SJSA1 (cell line): ENCODE measurements around the gene CNTNAP2. TPM values are rescaled to one million over a fixed set of nuclear protein-coding genes. Genes with fewer than 3 reads are reported as not detected.

Experiments used
- DNase-seq, 2 experiments: peaks; one replicate each; pipeline ENCODE4 v3.0.0-alpha.2; 2015 to 2020; ENCODE audit warnings: low spot score in 2 of 2, low read depth in 1 of 2
- H3K27ac ChIP-seq: fragments of 250-450 bp; sonication (Bioruptor Pico); 2 replicates; pipeline ENCODE4 v1.5.1; 2020; ENCODE audit warnings: mild to moderate bottlenecking, moderate library complexity
- H3K27me3 ChIP-seq: fragments of 250-450 bp; sonication (Bioruptor Pico); replicated peaks from 2 replicates; pipeline ENCODE4 v1.5.1; 2020; ENCODE audit warnings: mild to moderate bottlenecking, moderate library complexity
- H3K36me3 ChIP-seq: fragments of 250-450 bp; sonication (Bioruptor Pico); 2 replicates; pipeline ENCODE4 v1.5.1; 2020; ENCODE audit warnings: mild to moderate bottlenecking
- H3K4me1 ChIP-seq: fragments of 250-450 bp; sonication (Bioruptor Pico); replicated peaks from 2 replicates; pipeline ENCODE4 v1.6.1; 2021; ENCODE audit warnings: mild to moderate bottlenecking
- H3K4me3 ChIP-seq: fragments of 250-450 bp; sonication (Bioruptor Pico); 2 replicates; pipeline ENCODE4 v1.5.1; 2020; ENCODE audit warnings: mild to moderate bottlenecking
- H3K9me3 ChIP-seq: fragments of 250-450 bp; sonication (Bioruptor Pico); replicated peaks from 2 replicates; pipeline ENCODE4 v1.5.1; 2020; ENCODE audit warnings: mild to moderate bottlenecking
- total RNA-seq: library from RNA; depleted of rRNA; stranded (reverse); fragments of >200 nt; shearing (Covaris generic); gene quantifications from 2 replicates; pipeline ENCODE4 v1.2.3, GENCODE V29; 2014

The CNTNAP2 gene
- total RNA-seq, 1 experiment from 2014 or later: 0.29 TPM

GRCh38 chr7:146926841-146927240 lies 810.2 kb downstream of the CNTNAP2 start:
- H3K9me3 ChIP-seq: 0 out of 2 replicates have a peak, but pooled peaks cover 3% of the 10 kb centered on the region
- no peak overlapping the region for H3K4me3 ChIP-seq
- no peaks in the 10 kb centered on the region for H3K36me3 ChIP-seq
- no peak overlapping the region for H3K27ac ChIP-seq
- DNase-seq: no peak
- no peaks in the 10 kb centered on the region for H3K27me3 ChIP-seq
- H3K4me1 ChIP-seq: no peaks in the 10 kb centered on the region

- no peak overlapping the region for H3K27ac ChIP-seq
- DNase-seq: no peak
- H3K9me3 ChIP-seq: peaks cover 5% of the 10 kb centered on the region; the same call in 1 of the 2 replicates
- no peak overlapping the region for H3K4me3 ChIP-seq
- H3K27me3 ChIP-seq: no peaks in the 10 kb centered on the region
- no peaks in the 10 kb centered on the region for H3K36me3 ChIP-seq
- H3K4me1 ChIP-seq: no peaks in the 10 kb centered on the region
Observed at GRCh38 chr7:146937836-146938235, 821.2 kb downstream of the CNTNAP2 start.

GRCh38 chr7:146943483-146943882 lies 826.9 kb downstream of the CNTNAP2 start:
- H3K9me3 ChIP-seq: peaks cover 3% of the 10 kb centered on the region; the same call in 1 of the 2 replicates
- H3K27ac ChIP-seq: no peak overlapping the region
- no peaks in the 10 kb centered on the region for H3K27me3 ChIP-seq
- no peak overlapping the region for H3K4me3 ChIP-seq
- no peaks in the 10 kb centered on the region for H3K36me3 ChIP-seq
- no peak for DNase-seq
- H3K4me1 ChIP-seq: no peaks in the 10 kb centered on the region

GRCh38 chr7:146948703-146949102 lies 832.1 kb downstream of the CNTNAP2 start:
- Histone ChIP-seq H3K4me1 (no peaks in the 10 kb centered on the region), H3K27me3 (no peaks in the 10 kb centered on the region), H3K4me3 (no peak overlapping the region), H3K36me3 (no peaks in the 10 kb centered on the region), H3K27ac (no peak overlapping the region), H3K9me3 (no peaks in the 10 kb centered on the region; the same call in 1 of the 2 replicates)
- no peak for DNase-seq

DNA sequence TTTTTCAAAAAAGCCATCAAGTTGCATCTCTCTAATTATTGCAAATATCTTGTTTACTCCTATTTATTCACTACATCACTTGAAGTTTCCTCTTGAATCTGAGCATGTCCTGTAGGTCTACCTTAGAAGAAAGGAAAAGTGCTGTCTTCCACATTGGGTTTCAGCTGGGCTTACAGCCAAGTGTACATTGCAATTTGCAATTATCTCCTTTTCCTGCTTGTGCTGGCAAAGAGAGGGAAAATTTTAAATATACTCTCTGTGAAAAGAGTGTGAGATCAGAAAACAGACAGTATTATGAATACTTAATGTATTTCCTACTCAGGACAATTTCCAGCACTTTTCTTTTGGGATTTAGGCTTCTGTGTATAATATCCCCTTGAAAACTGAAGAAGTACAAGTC lies 839.7 kb downstream of the CNTNAP2 start:
- H3K27me3 ChIP-seq: no peaks in the 10 kb centered on the region
- no peak overlapping the region for H3K4me3 ChIP-seq
- no peak for DNase-seq
- no peaks in the 10 kb centered on the region; the same call in none of the 2 replicates for H3K9me3 ChIP-seq
- no peaks in the 10 kb centered on the region for H3K4me1 ChIP-seq
- no peak overlapping the region for H3K27ac ChIP-seq
- H3K36me3 ChIP-seq: no peaks in the 10 kb centered on the region

- Histone ChIP-seq H3K4me3 (no peak overlapping the region), H3K36me3 (no peaks in the 10 kb centered on the region), H3K27ac (no peak overlapping the region), H3K9me3 (no peaks in the 10 kb centered on the region; the same call in none of the 2 replicates), H3K27me3 (no peaks in the 10 kb centered on the region), H3K4me1 (no peaks in the 10 kb centered on the region)
- DNase-seq: no peak
Observed at GRCh38 chr7:146956853-146957252, 840.3 kb downstream of the CNTNAP2 start.

DNA sequence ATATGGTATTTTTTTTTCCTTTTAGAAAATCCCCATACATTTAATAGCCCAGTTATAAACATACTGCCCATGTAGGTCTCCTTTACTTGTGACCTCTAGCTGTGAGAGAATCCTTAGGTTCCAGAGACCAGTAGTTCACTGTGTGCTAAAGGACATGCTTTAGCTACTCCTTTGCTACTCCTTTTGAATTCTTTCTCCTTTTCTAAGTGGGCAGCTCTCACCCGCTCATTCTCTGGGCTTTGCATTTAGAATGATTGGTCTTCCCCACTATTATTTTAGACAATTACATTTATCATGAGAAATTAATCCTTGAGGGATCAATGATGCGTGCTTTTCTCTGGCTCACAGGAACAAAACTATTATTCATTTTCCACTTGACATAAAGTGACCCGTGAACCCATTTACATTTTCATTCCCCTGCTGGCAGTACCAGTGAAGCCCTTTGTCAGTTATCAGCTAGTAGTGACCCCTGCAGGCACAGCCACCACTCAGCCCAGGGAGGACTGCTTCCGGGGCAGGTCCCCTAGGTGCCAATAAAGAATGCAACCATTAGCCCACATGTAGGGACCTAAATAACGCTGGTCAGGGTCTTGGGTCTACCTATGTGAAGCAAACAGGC lies 844.3 kb downstream of the CNTNAP2 start:
- no peak for DNase-seq
- Histone ChIP-seq H3K27me3 (no peaks in the 10 kb centered on the region), H3K4me1 (no peaks in the 10 kb centered on the region), H3K4me3 (no peak overlapping the region), H3K27ac (no peak overlapping the region), H3K36me3 (no peaks in the 10 kb centered on the region), H3K9me3 (no peaks in the 10 kb centered on the region; the same call in none of the 2 replicates)

DNA sequence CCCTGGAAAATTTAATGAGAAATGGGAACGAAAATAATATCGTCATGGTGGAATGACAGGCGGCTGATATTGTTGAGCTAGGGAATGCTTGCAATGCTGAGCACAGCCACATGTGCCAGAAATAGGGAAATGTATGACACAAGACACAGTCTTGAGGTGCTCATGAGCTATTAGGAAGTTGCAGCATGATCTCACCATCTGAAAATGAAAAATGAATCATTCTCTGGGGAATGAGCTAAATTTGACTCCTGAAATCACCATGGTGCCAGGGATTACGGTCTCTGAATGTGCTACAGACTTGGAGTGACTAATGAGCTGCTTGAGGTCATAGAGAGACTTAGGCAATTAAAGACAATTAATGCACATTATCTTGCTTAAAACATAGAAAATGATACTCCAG lies 845.0 kb downstream of the CNTNAP2 start:
- no peak for DNase-seq
- Histone ChIP-seq H3K27ac (no peak overlapping the region), H3K4me3 (no peak overlapping the region), H3K4me1 (no peaks in the 10 kb centered on the region), H3K36me3 (no peaks in the 10 kb centered on the region), H3K9me3 (no peaks in the 10 kb centered on the region; the same call in none of the 2 replicates), H3K27me3 (no peaks in the 10 kb centered on the region)

DNA sequence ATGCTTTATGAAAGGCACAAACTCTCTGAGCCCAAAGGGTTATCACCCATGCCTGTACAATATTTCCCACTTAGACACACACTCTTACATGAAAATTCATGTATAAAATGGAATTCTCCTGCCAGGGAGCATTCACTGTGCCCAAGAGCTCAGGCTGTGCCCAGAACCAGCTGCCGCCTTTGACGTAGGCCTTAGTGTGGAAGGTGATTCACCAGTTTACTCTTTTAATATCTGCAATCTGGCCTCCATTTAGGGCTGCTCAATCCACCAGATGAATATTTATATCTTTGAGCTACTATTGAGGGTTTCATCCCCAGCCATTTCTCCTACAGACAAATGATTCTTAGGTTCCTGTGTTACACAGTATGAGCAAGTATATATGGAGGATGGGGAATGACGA lies 849.7 kb downstream of the CNTNAP2 start:
- DNase-seq: no peak
- Histone ChIP-seq H3K9me3 (no peaks in the 10 kb centered on the region), H3K27ac (no peak overlapping the region), H3K4me1 (no peaks in the 10 kb centered on the region), H3K4me3 (no peak overlapping the region), H3K36me3 (no peaks in the 10 kb centered on the region), H3K27me3 (no peaks in the 10 kb centered on the region)

DNA sequence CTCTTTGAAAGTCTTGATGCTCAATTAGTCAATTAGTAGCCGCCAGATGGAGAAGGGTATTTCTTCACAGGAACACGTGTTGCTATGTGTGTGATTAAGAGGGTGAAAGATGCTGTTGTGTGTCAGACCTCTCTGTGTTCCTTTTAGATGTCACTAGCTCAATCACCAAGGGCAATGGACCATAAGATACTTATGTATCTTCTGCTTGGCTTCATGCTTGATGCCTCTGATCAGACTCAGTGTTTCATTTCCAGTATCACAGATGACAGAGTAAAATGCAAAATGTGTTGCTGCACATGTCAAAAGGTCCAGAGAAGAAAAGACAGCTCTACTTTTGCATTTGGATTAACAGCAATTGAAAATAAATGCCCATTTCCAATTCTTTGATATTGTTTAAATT lies 865.9 kb downstream of the CNTNAP2 start:
- Histone ChIP-seq H3K4me3 (no peak overlapping the region), H3K27me3 (no peaks in the 10 kb centered on the region), H3K9me3 (peaks cover 2% of the 10 kb centered on the region; the same call in 1 of the 2 replicates), H3K27ac (no peak overlapping the region), H3K4me1 (no peaks in the 10 kb centered on the region), H3K36me3 (no peaks in the 10 kb centered on the region)
- no peak for DNase-seq

- H3K36me3 ChIP-seq: no peaks in the 10 kb centered on the region
- no peak overlapping the region for H3K27ac ChIP-seq
- H3K4me1 ChIP-seq: no peaks in the 10 kb centered on the region
- H3K9me3 ChIP-seq: peaks cover 4% of the 10 kb centered on the region; the same call in 1 of the 2 replicates
- no peak for DNase-seq
- no peaks in the 10 kb centered on the region for H3K27me3 ChIP-seq
- H3K4me3 ChIP-seq: no peak overlapping the region
Observed at GRCh38 chr7:146991596-146991995, 875.0 kb downstream of the CNTNAP2 start.

DNA sequence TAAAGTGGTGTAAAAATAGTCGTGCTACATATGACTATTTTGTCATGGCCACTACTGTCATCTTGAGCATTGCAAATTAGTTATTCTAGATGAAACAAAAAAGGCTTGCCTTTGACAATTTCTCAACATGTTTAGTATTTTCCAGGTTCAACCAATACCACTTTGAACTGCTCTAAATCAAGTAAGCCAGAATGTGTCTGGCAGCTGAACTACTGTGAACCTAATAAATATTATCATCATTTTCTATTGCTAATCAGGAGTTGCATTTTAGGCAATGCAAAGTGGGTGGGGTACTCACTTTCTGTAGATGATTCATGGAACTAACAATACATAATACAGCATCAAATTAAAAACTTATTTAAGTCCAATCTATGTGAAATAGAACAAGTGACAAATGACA lies 877.2 kb downstream of the CNTNAP2 start:
- DNase-seq: no peak
- H3K4me3 ChIP-seq: no peak overlapping the region
- no peaks in the 10 kb centered on the region for H3K4me1 ChIP-seq
- no peaks in the 10 kb centered on the region for H3K36me3 ChIP-seq
- H3K9me3 ChIP-seq: 0 out of 2 replicates have a peak, but pooled peaks cover 4% of the 10 kb centered on the region
- no peaks in the 10 kb centered on the region for H3K27me3 ChIP-seq
- no peak overlapping the region for H3K27ac ChIP-seq

DNA sequence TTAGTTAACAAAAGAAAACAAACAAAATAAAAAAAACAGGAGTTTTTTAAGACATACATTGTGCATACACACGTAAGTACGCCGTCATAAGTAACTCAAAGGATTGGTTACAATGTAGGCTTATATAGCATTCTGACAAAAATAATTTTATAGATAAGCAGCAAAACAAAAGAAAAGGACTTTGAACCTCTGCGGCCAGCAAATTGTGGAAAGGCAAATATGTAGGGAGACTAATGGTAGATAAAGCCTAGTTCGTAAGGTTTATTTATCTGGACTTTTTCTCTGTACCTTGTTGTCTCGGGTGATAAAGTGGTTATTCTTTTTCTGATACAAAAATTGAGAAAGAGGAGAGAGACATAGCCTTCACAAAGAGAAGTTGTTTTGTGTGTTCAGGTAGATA lies 891.9 kb downstream of the CNTNAP2 start:
- no peak overlapping the region for H3K27ac ChIP-seq
- H3K4me3 ChIP-seq: no peak overlapping the region
- no peaks in the 10 kb centered on the region for H3K4me1 ChIP-seq
- DNase-seq: no peak
- no peaks in the 10 kb centered on the region for H3K36me3 ChIP-seq
- H3K27me3 ChIP-seq: no peaks in the 10 kb centered on the region
- no peaks in the 10 kb centered on the region for H3K9me3 ChIP-seq

DNA sequence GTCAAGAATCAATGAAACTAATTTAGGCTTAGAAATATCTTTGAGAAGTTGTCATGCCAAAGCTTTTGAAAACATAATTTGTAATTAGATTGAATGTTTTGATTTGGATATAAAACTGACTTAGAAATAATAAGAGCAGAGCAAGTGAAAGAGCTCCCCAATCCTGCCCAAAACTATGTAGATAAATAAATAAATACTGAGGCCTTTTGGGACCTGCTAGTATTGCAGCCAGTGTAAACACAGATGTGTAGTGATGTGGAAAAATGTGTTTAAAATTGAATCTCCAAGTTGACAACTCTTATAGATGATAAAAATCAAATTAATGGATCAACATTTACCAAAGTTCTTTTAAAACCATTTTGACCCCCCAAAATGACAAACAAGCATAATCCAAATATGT lies 896.1 kb downstream of the CNTNAP2 start:
- DNase-seq: no peak
- H3K27me3 ChIP-seq: no peaks in the 10 kb centered on the region
- H3K9me3 ChIP-seq: 0 out of 2 replicates have a peak, but pooled peaks cover 2% of the 10 kb centered on the region
- no peak overlapping the region for H3K27ac ChIP-seq
- no peaks in the 10 kb centered on the region for H3K36me3 ChIP-seq
- no peaks in the 10 kb centered on the region for H3K4me1 ChIP-seq
- H3K4me3 ChIP-seq: no peak overlapping the region

- no peak for DNase-seq
- Histone ChIP-seq H3K36me3 (no peaks in the 10 kb centered on the region), H3K9me3 (peaks cover 2% of the 10 kb centered on the region; the same call in 1 of the 2 replicates), H3K27ac (no peak overlapping the region), H3K4me3 (no peak overlapping the region), H3K27me3 (no peaks in the 10 kb centered on the region), H3K4me1 (no peaks in the 10 kb centered on the region)
Observed at GRCh38 chr7:147013825-147014224, 897.2 kb downstream of the CNTNAP2 start.
